ENCODE measurements around the gene SELE. TPM values are rescaled to one million over a fixed set of nuclear protein-coding genes. Genes with fewer than 3 reads are reported as not detected.
"Not testable (repeated sequence)": the region's sequence is repeated elsewhere in the genome, so short reads cannot be mapped to it uniquely, and the experiment has no call there.

The SELE gene
- total and polyA plus RNA-seq, 9 donors: 0.58 to 16.9 (median 2.6) TPM

GRCh38 chr1:169683661-169684060 lies 50.2 kb downstream of the SELE start:
- 70 to 75% (median 75%) methylated on average over 3 of the region's 3 CpGs for WGBS, 3 donors
- no peaks in the 10 kb centered on the region for H3K9me3 ChIP-seq
- TF ChIP-seq EP300 (IDR thresholded peaks at IDR 0.05): no peak
- DNase-seq: no peak
- no peaks in the 10 kb centered on the region for H3K27me3 ChIP-seq
- no peaks in the 10 kb centered on the region for H3K36me3 ChIP-seq
- no peak overlapping the region for H3K4me3 ChIP-seq
- no peak overlapping the region for H3K27ac ChIP-seq
- intact Hi-C loops (cut with DNase I): no loop called here
- no peaks in the 10 kb centered on the region for H3K4me1 ChIP-seq (ENCODE audit: insufficient read depth)

GRCh38 chr1:169683168-169683567 lies 50.7 kb downstream of the SELE start:
- intact Hi-C loops (cut with DNase I): not testable (repeated sequence)

GRCh38 chr1:169682071-169682470 lies 51.8 kb downstream of the SELE start:
- TF ChIP-seq EP300 (IDR thresholded peaks at IDR 0.05) (no peak), CTCF (IDR thresholded peaks at IDR 0.05) (no peak), POLR2A (IDR thresholded peaks at IDR 0.05) (no peak)
- Histone ChIP-seq H3K4me3 (no peak overlapping the region), H3K27me3 (no peaks in the 10 kb centered on the region), H3K36me3 (no peaks in the 10 kb centered on the region), H3K27ac (no peak overlapping the region), H3K4me1 (ENCODE audit: insufficient read depth) (no peaks in the 10 kb centered on the region), H3K9me3 (no peaks in the 10 kb centered on the region)
- intact Hi-C loops (cut with DNase I): no loop called here
- no peak for DNase-seq
- WGBS, 3 donors: 16 to 30% (median 29%) methylated on average over 2 of the region's 2 CpGs

More at GRCh38 chr1:169683168-169683567, 50.7 kb downstream of the SELE start:
- not testable (repeated sequence) for H3K4me1 ChIP-seq (ENCODE audit: insufficient read depth); H3K9me3 ChIP-seq; H3K27ac ChIP-seq; H3K4me3 ChIP-seq; H3K27me3 ChIP-seq; DNase-seq; H3K36me3 ChIP-seq
- WGBS, 3 donors: 79 to 84% (median 82%) methylated on average over 4 of the region's 4 CpGs

- Histone ChIP-seq H3K36me3 (no peaks in the 10 kb centered on the region), H3K27ac (no peak overlapping the region), H3K27me3 (no peaks in the 10 kb centered on the region), H3K4me3 (no peak overlapping the region), H3K9me3 (no peaks in the 10 kb centered on the region), H3K4me1 (ENCODE audit: insufficient read depth) (no peaks in the 10 kb centered on the region)
- DNase-seq: no peak
- WGBS, 3 donors: 26 to 28% (median 27%) methylated on average over 2 of the region's 2 CpGs
- TF ChIP-seq EP300 (IDR thresholded peaks at IDR 0.05): no peak
- TF ChIP-seq CTCF (IDR thresholded peaks at IDR 0.05): no peak
- no peak for TF ChIP-seq POLR2A (IDR thresholded peaks at IDR 0.05)
- intact Hi-C loops (cut with DNase I): no loop called here
Measured at GRCh38 chr1:169681140-169681539, 52.7 kb downstream of the SELE start.

- no peaks in the 10 kb centered on the region for H3K9me3 ChIP-seq
- H3K4me1 ChIP-seq (ENCODE audit: insufficient read depth): no peaks in the 10 kb centered on the region
- WGBS, 3 donors: 60 to 63% (median 63%) methylated on average over 6 of the region's 6 CpGs
- intact Hi-C loops (cut with DNase I): no loop called here
- no peak overlapping the region for H3K4me3 ChIP-seq
- TF ChIP-seq EP300 (IDR thresholded peaks at IDR 0.05): no peak
- TF ChIP-seq POLR2A (IDR thresholded peaks at IDR 0.05): no peak
- no peak for TF ChIP-seq CTCF (IDR thresholded peaks at IDR 0.05)
- H3K27ac ChIP-seq: no peak overlapping the region
- DNase-seq: no peak
- H3K27me3 ChIP-seq: no peaks in the 10 kb centered on the region
- H3K36me3 ChIP-seq: no peaks in the 10 kb centered on the region
Measured at GRCh38 chr1:169680377-169681019, 53.4 kb downstream of the SELE start.

Data from ovary (tissue), 9 donors.